ENCODE data around the gene CASP10.
A peak's percentile ranks its signal among the peaks of the same experiment; 100 is the strongest.

CASP10 gene

GRCh38 chr2:201261906-201262305 is 79.0 kb downstream of the CASP10 start:
- DNase-seq, result peak in 3 of 4 experiments; percentile 28 to 50 (median 46)

GRCh38 chr2:201262718-201263117 is 79.8 kb downstream of the CASP10 start:
- peak in 2 of 4 experiments; percentile 20 to 25 for DNase-seq

- peak; percentile 19 to 68 (median 60) for DNase-seq
Measured at GRCh38 chr2:201263779-201264178, 80.8 kb downstream of the CASP10 start.

- DNase-seq, result no peak
Measured at GRCh38 chr2:201264472-201265173, 81.7 kb downstream of the CASP10 start.

GRCh38 chr2:201266629-201267028 is 83.7 kb downstream of the CASP10 start:
- DNase-seq, result no peak

- DNase-seq, result no peak
Measured at GRCh38 chr2:201267278-201268030, 84.5 kb downstream of the CASP10 start.

- no peak for DNase-seq
Measured at GRCh38 chr2:201269764-201270163, 86.8 kb downstream of the CASP10 start.

- no peak for DNase-seq
Measured at GRCh38 chr2:201270293-201271001, 87.5 kb downstream of the CASP10 start.

- DNase-seq, result no peak
Measured at GRCh38 chr2:201271917-201272316, 89.0 kb downstream of the CASP10 start.

GRCh38 chr2:201273330-201273983 is 90.5 kb downstream of the CASP10 start:
- no peak for DNase-seq

- no peak for DNase-seq
Measured at GRCh38 chr2:201275069-201275468, 92.1 kb downstream of the CASP10 start.

GRCh38 chr2:201275990-201276389 is 93.0 kb downstream of the CASP10 start:
- DNase-seq, result no peak

GRCh38 chr2:201276511-201276910 is 93.6 kb downstream of the CASP10 start:
- no peak for DNase-seq

Measured in suppressor macrophage (primary cell).